Mucosa of rectum (tissue), 2 donors: ENCODE measurements around the gene PITPNM3.

Experiments
- H3K27ac ChIP-seq, 2 donors: one replicate each; pipeline ENCODE4 v1.7.0; 2013; ENCODE audit warnings: inconsistent platforms in 2 of 2, low read depth in 2 of 2, low read length in 2 of 2
- H3K27me3 ChIP-seq, 2 donors: one replicate each; pipeline ENCODE4 v1.7.0; 2013; ENCODE audit warnings: low read length in 2 of 2; ENCODE audit not compliant: control insufficient read depth in 2 of 2, insufficient read depth in 2 of 2
- H3K36me3 ChIP-seq, 2 donors: one replicate each; pipeline ENCODE4 v1.7.0; 2013; ENCODE audit warnings: low read length in 2 of 2; ENCODE audit not compliant: control insufficient read depth in 2 of 2, insufficient read depth in 2 of 2
- H3K4me1 ChIP-seq, 2 donors: one replicate each; pipeline ENCODE4 v1.7.0; 2013; ENCODE audit warnings: low read length in 2 of 2, mild to moderate bottlenecking in 1 of 2; ENCODE audit not compliant: control insufficient read depth in 2 of 2, insufficient read depth in 2 of 2
- H3K4me3 ChIP-seq, 2 donors: one replicate each; pipeline ENCODE4 v1.7.0; 2013; ENCODE audit warnings: low read length in 2 of 2
- H3K9ac ChIP-seq, 2 donors: one replicate each; pipeline ENCODE4 v1.7.0; 2013; ENCODE audit warnings: low read length in 2 of 2, low read depth in 1 of 2, mild to moderate bottlenecking in 1 of 2
- H3K9me3 ChIP-seq, 2 donors: one replicate each; pipeline ENCODE4 v1.7.0; 2013; ENCODE audit warnings: low read length in 2 of 2; ENCODE audit not compliant: control insufficient read depth in 2 of 2
- donor health status: healthy.
- donor health status: Normal muscosa, but diverticular disease.

PITPNM3 gene

DNA sequence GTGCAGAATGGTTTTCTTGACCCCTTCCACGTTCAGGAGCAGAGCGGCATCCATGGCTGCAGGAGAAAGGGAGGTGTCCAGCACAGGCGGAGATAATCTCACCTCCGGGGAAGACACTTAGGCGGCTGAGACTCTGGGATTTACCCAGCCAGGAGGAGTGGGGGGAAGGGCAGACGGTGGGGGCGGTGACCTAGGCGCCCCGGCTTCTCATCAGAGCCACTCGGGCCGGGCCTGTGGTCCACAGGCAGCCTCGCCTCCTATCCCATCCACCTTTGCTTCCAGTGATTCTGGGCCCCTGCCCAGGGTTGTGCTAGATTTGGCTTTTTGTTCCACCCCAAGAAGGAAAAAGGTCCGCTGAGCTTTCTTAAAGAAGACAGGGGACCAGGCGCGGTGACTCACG lies 121.3 kb downstream of the PITPNM3 start, which contains the start of gene AIPL1:
Gene AIPL1, minus strand, starts transcription at position 71 of the 400 bp plus-strand sequence. Its CDS starts 17 bp downstream, at position 54.
- no peaks in the 10 kb centered on the region for H3K36me3 ChIP-seq
- peaks cover 0 to 4% of the 10 kb centered on the region in 2 donors for H3K9me3 ChIP-seq
- H3K27me3 ChIP-seq, result peaks cover 9 to 12% of the 10 kb centered on the region in 2 donors
- H3K4me1 ChIP-seq, result no peaks in the 10 kb centered on the region
- no peak within 1 kb of the TSS for H3K9ac ChIP-seq
- no peak within 1 kb of the TSS for H3K27ac ChIP-seq
- H3K4me3 ChIP-seq, result no peak within 1 kb of the TSS

GRCh38 chr17:6430769-6431168 lies 125.6 kb downstream of the PITPNM3 start:
- no peak overlapping the region for H3K4me3 ChIP-seq
- no peak overlapping the region for H3K9ac ChIP-seq
- no peaks in the 10 kb centered on the region for H3K36me3 ChIP-seq
- H3K4me1 ChIP-seq, result no peaks in the 10 kb centered on the region
- no peak overlapping the region for H3K27ac ChIP-seq
- H3K27me3 ChIP-seq, result peaks cover 0 to 2% of the 10 kb centered on the region in 2 donors
- peaks cover 0 to 4% of the 10 kb centered on the region in 2 donors for H3K9me3 ChIP-seq

- Histone ChIP-seq H3K4me3 (no peak overlapping the region), H3K27me3 (peaks cover 0 to 2% of the 10 kb centered on the region in 2 donors), H3K9me3 (peaks cover 0 to 4% of the 10 kb centered on the region in 2 donors), H3K4me1 (no peaks in the 10 kb centered on the region), H3K36me3 (no peaks in the 10 kb centered on the region), H3K9ac (no peak overlapping the region), H3K27ac (no peak overlapping the region)
Observed at GRCh38 chr17:6429266-6429665, 127.1 kb downstream of the PITPNM3 start.

GRCh38 chr17:6428207-6428965 lies 128.0 kb downstream of the PITPNM3 start:
- H3K27ac ChIP-seq, result no peak overlapping the region
- H3K9ac ChIP-seq, result no peak overlapping the region
- H3K4me3 ChIP-seq, result no peak overlapping the region
- H3K27me3 ChIP-seq, result peaks cover 0 to 2% of the 10 kb centered on the region in 2 donors
- no peaks in the 10 kb centered on the region for H3K4me1 ChIP-seq
- H3K9me3 ChIP-seq, result peaks cover 0 to 4% of the 10 kb centered on the region in 2 donors
- H3K36me3 ChIP-seq, result no peaks in the 10 kb centered on the region

DNA sequence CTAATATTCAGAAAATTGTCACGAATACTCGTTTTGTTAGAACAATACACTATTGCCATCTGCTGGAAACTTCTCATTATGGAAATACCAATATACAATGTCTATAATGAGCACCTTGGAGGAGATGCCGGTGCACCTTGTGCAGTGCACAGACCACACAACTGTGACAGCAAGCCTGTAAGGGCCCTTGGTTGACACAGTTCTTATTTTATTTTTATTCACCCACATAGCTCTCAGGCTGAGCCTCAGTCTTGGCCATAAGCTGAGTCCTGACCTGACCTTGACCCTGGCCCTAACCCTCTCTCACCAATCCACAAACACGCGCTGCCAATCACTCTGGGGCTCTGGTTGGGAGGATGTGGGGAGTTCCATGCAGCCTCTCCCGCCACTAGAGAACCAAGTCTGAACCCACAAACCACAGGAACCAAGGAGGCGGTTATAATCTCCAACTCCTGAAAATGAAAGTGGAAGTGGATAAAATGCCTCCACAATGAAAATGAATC lies 129.0 kb downstream of the PITPNM3 start:
- H3K36me3 ChIP-seq, result no peaks in the 10 kb centered on the region
- peak overlapping the region in 1 of 2 donors; percentile 41 for H3K9ac ChIP-seq
- no peak overlapping the region for H3K27ac ChIP-seq
- peaks cover 0 to 4% of the 10 kb centered on the region in 2 donors for H3K9me3 ChIP-seq
- peaks cover 0 to 2% of the 10 kb centered on the region in 2 donors for H3K27me3 ChIP-seq
- H3K4me3 ChIP-seq, result no peak overlapping the region
- H3K4me1 ChIP-seq, result no peaks in the 10 kb centered on the region

DNA sequence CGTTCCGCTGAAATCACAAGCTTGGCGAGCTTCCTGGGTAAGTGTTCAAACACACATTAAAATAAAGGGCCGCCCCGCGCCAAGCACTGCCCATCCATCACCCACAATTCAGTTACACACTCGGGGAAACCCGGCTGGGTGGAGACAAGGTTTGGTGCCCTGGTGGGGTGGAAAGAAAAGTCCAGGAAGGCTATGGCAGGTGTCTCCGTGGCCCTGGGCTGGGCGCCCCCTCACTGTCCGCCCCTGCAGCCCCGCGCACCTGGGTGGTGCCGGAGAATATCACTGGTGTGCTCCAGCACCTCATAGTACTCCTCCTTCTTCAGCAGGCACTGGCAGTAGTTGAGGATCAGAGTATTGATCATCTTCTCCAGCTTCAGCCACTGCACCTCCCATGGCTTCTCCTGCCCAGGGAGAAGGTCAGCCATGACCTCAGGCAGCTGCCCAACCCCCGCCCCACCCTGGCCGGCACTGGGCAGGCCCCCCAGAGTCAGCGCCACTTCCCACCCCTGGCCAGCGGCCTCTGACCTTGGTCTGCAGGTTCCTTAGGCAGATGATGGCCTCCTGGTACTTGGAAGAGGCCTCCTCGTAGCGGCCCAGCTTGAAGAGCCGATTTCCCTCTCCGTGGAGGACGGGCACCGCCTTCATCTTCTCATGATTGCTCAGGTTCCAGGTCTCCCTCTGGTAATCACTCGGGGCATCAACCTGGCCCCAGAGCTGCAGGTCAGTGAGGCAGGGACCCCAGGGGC lies 129.8 kb downstream of the PITPNM3 start:
- Histone ChIP-seq H3K27ac (no peak overlapping the region), H3K9ac (no peak overlapping the region), H3K9me3 (peaks cover 0 to 4% of the 10 kb centered on the region in 2 donors), H3K36me3 (no peaks in the 10 kb centered on the region), H3K4me1 (no peaks in the 10 kb centered on the region), H3K27me3 (no peaks in the 10 kb centered on the region), H3K4me3 (no peak overlapping the region)

- H3K4me1 ChIP-seq, result no peaks in the 10 kb centered on the region
- H3K36me3 ChIP-seq, result no peaks in the 10 kb centered on the region
- no peaks in the 10 kb centered on the region for H3K9me3 ChIP-seq
- H3K4me3 ChIP-seq, result no peak overlapping the region
- no peak overlapping the region for H3K9ac ChIP-seq
- H3K27ac ChIP-seq, result no peak overlapping the region
- peaks cover 0 to 3% of the 10 kb centered on the region in 2 donors for H3K27me3 ChIP-seq
Observed at GRCh38 chr17:6425407-6425806, 130.9 kb downstream of the PITPNM3 start.

DNA sequence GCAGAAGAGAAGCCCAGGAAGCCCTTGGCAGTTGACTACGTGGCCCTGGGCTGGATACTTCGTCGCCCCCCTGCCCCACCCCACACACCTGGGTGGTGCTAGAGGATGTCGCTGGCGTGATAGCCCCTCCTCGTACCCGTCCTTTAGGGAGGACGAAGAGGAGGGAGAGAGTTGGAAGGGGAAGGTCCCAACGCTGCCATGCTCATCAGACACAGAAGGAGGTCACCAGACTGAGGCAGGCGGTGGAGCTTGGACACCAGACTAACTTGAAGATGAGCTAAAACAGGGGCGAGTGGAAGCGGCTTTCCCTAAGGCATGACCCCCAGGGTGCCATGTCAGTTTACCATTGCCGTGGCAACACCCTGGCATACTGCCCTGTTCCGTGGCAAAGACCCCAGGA lies 132.4 kb downstream of the PITPNM3 start:
- Histone ChIP-seq H3K9ac (no peak overlapping the region), H3K27ac (no peak overlapping the region), H3K27me3 (peaks cover 3 to 8% of the 10 kb centered on the region in 2 donors), H3K4me1 (no peaks in the 10 kb centered on the region), H3K36me3 (no peaks in the 10 kb centered on the region), H3K4me3 (no peak overlapping the region), H3K9me3 (no peaks in the 10 kb centered on the region)

GRCh38 chr17:6422654-6423241 lies 133.6 kb downstream of the PITPNM3 start:
- peaks cover 3 to 8% of the 10 kb centered on the region in 2 donors for H3K27me3 ChIP-seq

More at GRCh38 chr17:6422654-6423241, 133.6 kb downstream of the PITPNM3 start:
- Histone ChIP-seq H3K9me3 (no peaks in the 10 kb centered on the region), H3K9ac (no peak overlapping the region), H3K27ac (no peak overlapping the region), H3K4me1 (no peaks in the 10 kb centered on the region), H3K36me3 (no peaks in the 10 kb centered on the region), H3K4me3 (no peak overlapping the region)
